Smooth muscle cell (in vitro differentiated cells): ENCODE results near the gene FBXW12. TPM values are rescaled to one million over a fixed set of nuclear protein-coding genes. Genes with fewer than 3 reads are reported as not detected.

Experiments
- DNase-seq: peaks from one replicate; lab custom pipeline; 2025; ENCODE audit not compliant: unreplicated experiment; lab: John Stamatoyannopoulos, UW
- H2AFZ ChIP-seq: fragments of 200-600 bp; sonication (generic); 2 replicates; pipeline ENCODE4 v1.6.0; 2016; ENCODE audit warnings: antibody characterized with exemption, low read depth, mild to moderate bottlenecking
- H3F3A ChIP-seq: fragments of 200-600 bp; sonication (generic); 2 replicates; pipeline ENCODE4 v1.6.0; 2017; ENCODE audit warnings: antibody characterized with exemption, low read depth
- H3K27ac ChIP-seq: fragments of 200-600 bp; sonication (generic); 2 replicates; pipeline ENCODE4 v1.5.1; 2016; ENCODE audit warnings: low read depth, mild to moderate bottlenecking
- H3K27me3 ChIP-seq: fragments of 200-600 bp; sonication (generic); 2 replicates; pipeline ENCODE4 v1.6.1; 2016; ENCODE audit warnings: low read depth, mild to moderate bottlenecking
- H3K36me3 ChIP-seq: fragments of 200-600 bp; sonication (generic); 2 replicates; pipeline ENCODE4 v1.5.1; 2016; ENCODE audit warnings: low read depth
- H3K4me1 ChIP-seq: fragments of 200-600 bp; sonication (generic); 2 replicates; pipeline ENCODE4 v1.5.1; 2016; ENCODE audit warnings: low read depth
- H3K4me2 ChIP-seq: fragments of 200-600 bp; sonication (generic); 2 replicates; pipeline ENCODE4 v1.6.0; 2016; ENCODE audit warnings: mild to moderate bottlenecking
- H3K4me3 ChIP-seq: fragments of 200-600 bp; sonication (generic); 2 replicates; pipeline ENCODE4 v1.5.1; 2016; ENCODE audit warnings: mild to moderate bottlenecking
- H3K79me2 ChIP-seq: fragments of 200-600 bp; sonication (generic); 2 replicates; pipeline ENCODE4 v1.6.0; 2016; ENCODE audit warnings: low read depth, mild to moderate bottlenecking
- H3K9ac ChIP-seq: fragments of 200-600 bp; sonication (generic); 2 replicates; pipeline ENCODE4 v1.6.0; 2016; ENCODE audit warnings: low read depth
- H3K9me3 ChIP-seq: fragments of 200-600 bp; sonication (generic); replicated peaks from 2 replicates; pipeline ENCODE4 v1.5.1; 2016; ENCODE audit warnings: low read depth
- H4K20me1 ChIP-seq: fragments of 200-600 bp; sonication (generic); 2 replicates; pipeline ENCODE4 v1.6.0; 2016; ENCODE audit warnings: low read depth
- WGBS: methylation state at CpG from one replicate; pipeline ENCODE4 v1.1.7; 2016; ENCODE audit warnings: low lambda C conversion rate; 5-methylcytosine and 5-hydroxymethylcytosine counted together
- polyA plus RNA-seq: library from polyadenylated mRNA; unstranded; fragments of >200 nt; fragmentation: Nextera tagmentation; extraction: Ambion mirVana; gene quantifications from 2 replicates; pipeline ENCODE4 v1.2.1, GENCODE V29; 2016
- total RNA-seq: library from RNA; depleted of rRNA; stranded (reverse); fragments of >200 nt; gene quantifications from 2 replicates; pipeline ENCODE4 v1.2.3, GENCODE V29; 2014
- TF ChIP-seq, protein P1 (sequence below): fragments of 200-600 bp; sonication (generic); IDR thresholded peaks from 2 replicates; pipeline ENCODE4 v1.5.1; 2017; ENCODE audit warnings: borderline replicate concordance, mild to moderate bottlenecking, antibody characterized with exemption; ENCODE audit not compliant: insufficient read depth, poor library complexity, severe bottlenecking

The FBXW12 gene
- total and polyA plus RNA-seq, 2 experiments from 2014 or later = 0.07 TPM; not detected in 1

GRCh38 chr3:48338635-48339034, 33.4 kb upstream of the FBXW12 start:
- H3K36me3 ChIP-seq = no peaks in the 10 kb centered on the region
- no peak overlapping the region for H3K4me2 ChIP-seq
- no peaks in the 10 kb centered on the region for H4K20me1 ChIP-seq
- no peaks in the 10 kb centered on the region for H3F3A ChIP-seq
- TF ChIP-seq, protein P1, sequence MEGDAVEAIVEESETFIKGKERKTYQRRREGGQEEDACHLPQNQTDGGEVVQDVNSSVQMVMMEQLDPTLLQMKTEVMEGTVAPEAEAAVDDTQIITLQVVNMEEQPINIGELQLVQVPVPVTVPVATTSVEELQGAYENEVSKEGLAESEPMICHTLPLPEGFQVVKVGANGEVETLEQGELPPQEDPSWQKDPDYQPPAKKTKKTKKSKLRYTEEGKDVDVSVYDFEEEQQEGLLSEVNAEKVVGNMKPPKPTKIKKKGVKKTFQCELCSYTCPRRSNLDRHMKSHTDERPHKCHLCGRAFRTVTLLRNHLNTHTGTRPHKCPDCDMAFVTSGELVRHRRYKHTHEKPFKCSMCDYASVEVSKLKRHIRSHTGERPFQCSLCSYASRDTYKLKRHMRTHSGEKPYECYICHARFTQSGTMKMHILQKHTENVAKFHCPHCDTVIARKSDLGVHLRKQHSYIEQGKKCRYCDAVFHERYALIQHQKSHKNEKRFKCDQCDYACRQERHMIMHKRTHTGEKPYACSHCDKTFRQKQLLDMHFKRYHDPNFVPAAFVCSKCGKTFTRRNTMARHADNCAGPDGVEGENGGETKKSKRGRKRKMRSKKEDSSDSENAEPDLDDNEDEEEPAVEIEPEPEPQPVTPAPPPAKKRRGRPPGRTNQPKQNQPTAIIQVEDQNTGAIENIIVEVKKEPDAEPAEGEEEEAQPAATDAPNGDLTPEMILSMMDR = no peak
- H2AFZ ChIP-seq = no peak overlapping the region
- no peaks in the 10 kb centered on the region for H3K9me3 ChIP-seq
- H3K4me1 ChIP-seq = no peaks in the 10 kb centered on the region
- 95% methylated on average over 4 of the region's 4 CpGs for WGBS
- H3K79me2 ChIP-seq = no peaks in the 10 kb centered on the region
- DNase-seq = no peak
- no peak overlapping the region for H3K9ac ChIP-seq
- H3K27me3 ChIP-seq = no peaks in the 10 kb centered on the region
- H3K4me3 ChIP-seq = no peak overlapping the region
- H3K27ac ChIP-seq = no peak overlapping the region

GRCh38 chr3:48343432-48343831, 28.6 kb upstream of the FBXW12 start:
- Histone ChIP-seq H3K36me3 (no peaks in the 10 kb centered on the region), H3K4me3 (no peak overlapping the region), H4K20me1 (no peaks in the 10 kb centered on the region), H3K9ac (no peak overlapping the region), H3K4me2 (no peak overlapping the region), H3K27me3 (no peaks in the 10 kb centered on the region), H3K79me2 (no peaks in the 10 kb centered on the region), H3K27ac (no peak overlapping the region), H3K4me1 (no peaks in the 10 kb centered on the region), H3K9me3 (no peaks in the 10 kb centered on the region), H2AFZ (no peak overlapping the region), H3F3A (no peaks in the 10 kb centered on the region)
- no peak for DNase-seq
- WGBS = 86% methylated on average over 8 of the region's 8 CpGs
- TF ChIP-seq, protein P1 = no peak

GRCh38 chr3:48344867-48345507, 27.0 kb upstream of the FBXW12 start:
- Histone ChIP-seq H3K27me3 (no peaks in the 10 kb centered on the region), H3K4me3 (no peak overlapping the region), H3K27ac (no peak overlapping the region), H3K4me1 (no peaks in the 10 kb centered on the region), H3K9ac (no peak overlapping the region), H3K4me2 (no peak overlapping the region), H2AFZ (no peak overlapping the region), H3F3A (no peaks in the 10 kb centered on the region), H3K79me2 (no peaks in the 10 kb centered on the region), H3K36me3 (no peaks in the 10 kb centered on the region), H4K20me1 (no peaks in the 10 kb centered on the region), H3K9me3 (no peaks in the 10 kb centered on the region)
- TF ChIP-seq, protein P1 = no peak
- WGBS = 50% methylated on average over 1 of the region's 1 CpG
- no peak for DNase-seq

DNA sequence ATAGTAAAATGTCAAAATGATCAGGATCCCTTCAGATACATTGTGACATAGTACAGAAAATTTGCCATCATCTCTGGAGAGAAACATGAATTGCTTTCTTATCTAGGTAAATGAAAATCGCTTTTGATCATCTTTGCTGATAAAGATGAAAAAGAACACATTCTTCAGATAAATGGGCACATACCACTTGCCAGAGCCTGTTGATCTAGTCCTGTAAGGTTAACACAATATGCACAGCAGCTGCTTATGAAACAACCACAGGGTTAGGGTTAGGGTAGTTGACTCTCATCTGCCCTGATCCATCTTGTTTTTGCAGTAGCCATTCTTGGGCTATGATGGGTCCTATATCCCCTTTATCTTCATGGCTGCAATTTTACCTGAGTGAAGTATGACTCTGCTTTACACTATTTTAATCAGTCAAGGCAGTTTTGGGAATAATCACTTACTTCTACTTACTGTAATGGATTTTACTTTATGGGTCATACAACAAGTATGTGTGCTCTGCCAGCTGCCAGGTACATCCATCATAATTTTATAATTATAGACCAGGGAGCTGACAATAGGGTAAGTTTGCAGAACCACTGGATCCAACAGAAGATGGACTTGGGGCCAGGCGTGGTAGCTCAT, 26.0 kb upstream of the FBXW12 start:
- no peaks in the 10 kb centered on the region for H3K79me2 ChIP-seq
- no peak for DNase-seq
- no peak overlapping the region for H2AFZ ChIP-seq
- no peak overlapping the region for H3K27ac ChIP-seq
- H3K4me2 ChIP-seq = no peak overlapping the region
- no peaks in the 10 kb centered on the region for H4K20me1 ChIP-seq
- TF ChIP-seq, protein P1 = no peak
- WGBS = 74% methylated on average over 2 of the region's 2 CpGs
- H3K4me1 ChIP-seq = no peaks in the 10 kb centered on the region
- H3F3A ChIP-seq = no peaks in the 10 kb centered on the region
- no peaks in the 10 kb centered on the region for H3K9me3 ChIP-seq
- H3K36me3 ChIP-seq = no peaks in the 10 kb centered on the region
- no peak overlapping the region for H3K9ac ChIP-seq
- H3K4me3 ChIP-seq = no peak overlapping the region
- peaks cover 9% of the 10 kb centered on the region for H3K27me3 ChIP-seq
